ENCODE measurements around the gene RIF1.

- TF ChIP-seq, protein P1, sequence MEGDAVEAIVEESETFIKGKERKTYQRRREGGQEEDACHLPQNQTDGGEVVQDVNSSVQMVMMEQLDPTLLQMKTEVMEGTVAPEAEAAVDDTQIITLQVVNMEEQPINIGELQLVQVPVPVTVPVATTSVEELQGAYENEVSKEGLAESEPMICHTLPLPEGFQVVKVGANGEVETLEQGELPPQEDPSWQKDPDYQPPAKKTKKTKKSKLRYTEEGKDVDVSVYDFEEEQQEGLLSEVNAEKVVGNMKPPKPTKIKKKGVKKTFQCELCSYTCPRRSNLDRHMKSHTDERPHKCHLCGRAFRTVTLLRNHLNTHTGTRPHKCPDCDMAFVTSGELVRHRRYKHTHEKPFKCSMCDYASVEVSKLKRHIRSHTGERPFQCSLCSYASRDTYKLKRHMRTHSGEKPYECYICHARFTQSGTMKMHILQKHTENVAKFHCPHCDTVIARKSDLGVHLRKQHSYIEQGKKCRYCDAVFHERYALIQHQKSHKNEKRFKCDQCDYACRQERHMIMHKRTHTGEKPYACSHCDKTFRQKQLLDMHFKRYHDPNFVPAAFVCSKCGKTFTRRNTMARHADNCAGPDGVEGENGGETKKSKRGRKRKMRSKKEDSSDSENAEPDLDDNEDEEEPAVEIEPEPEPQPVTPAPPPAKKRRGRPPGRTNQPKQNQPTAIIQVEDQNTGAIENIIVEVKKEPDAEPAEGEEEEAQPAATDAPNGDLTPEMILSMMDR (conservative IDR thresholded peaks at IDR 0.05; ENCODE audit: low read length): no peak
- no peak for TF ChIP-seq EZH2phosphoT487 (IDR thresholded peaks at IDR 0.05; ENCODE audit: borderline replicate concordance)
These were observed 88.5 kb downstream of the RIF1 start for GRCh38 chr2:151498178-151498577.
